ENCODE measurements around the gene FMNL1.

Gene FMNL1

DNA sequence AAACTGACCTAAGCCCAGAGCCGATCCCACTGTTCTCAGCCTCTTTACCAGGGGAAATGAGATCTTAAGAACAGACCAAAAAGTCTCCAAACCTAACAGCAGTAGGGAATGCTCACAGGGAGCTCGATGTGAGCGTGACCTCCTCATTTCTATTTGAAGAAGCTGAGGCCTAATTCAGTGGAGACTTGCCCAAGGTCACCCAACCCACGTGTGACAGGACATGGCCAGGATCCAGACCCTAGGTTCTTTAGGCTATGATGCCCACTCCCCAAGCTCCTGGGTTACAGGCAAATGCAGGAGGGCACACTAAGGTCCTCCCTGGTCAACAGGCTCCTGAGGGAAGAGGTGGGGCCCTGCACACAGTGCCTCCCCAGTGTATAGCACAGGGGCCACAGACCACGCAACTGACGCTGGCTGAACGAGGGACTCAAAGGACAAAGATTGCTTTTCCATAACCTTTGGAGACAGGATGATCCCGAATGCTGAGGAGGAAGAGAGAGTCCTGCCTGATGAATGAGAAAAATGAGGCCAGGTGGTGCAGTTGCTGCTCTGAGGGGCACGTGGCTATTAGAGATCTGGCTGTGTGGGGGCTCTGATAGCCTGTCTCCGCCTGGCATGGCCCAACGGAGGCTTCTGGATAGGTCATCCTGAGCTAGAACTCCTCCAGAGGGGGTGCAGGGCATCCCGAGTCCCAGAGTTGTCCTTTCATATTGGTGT is 71.2 kb downstream of the FMNL1 start:
- Histone ChIP-seq H3K27me3 (replicated peaks; ENCODE audit: control insufficient read depth, insufficient read depth, low read length) (no peaks in the 10 kb centered on the region), H3K4me3 (replicated peaks; ENCODE audit: low read depth, low read length) (no peak overlapping the region), H3K36me3 (ENCODE audit: control insufficient read depth, insufficient read depth, low read length) (peaks cover 25% of the 10 kb centered on the region)
- TF ChIP-seq, protein P1, sequence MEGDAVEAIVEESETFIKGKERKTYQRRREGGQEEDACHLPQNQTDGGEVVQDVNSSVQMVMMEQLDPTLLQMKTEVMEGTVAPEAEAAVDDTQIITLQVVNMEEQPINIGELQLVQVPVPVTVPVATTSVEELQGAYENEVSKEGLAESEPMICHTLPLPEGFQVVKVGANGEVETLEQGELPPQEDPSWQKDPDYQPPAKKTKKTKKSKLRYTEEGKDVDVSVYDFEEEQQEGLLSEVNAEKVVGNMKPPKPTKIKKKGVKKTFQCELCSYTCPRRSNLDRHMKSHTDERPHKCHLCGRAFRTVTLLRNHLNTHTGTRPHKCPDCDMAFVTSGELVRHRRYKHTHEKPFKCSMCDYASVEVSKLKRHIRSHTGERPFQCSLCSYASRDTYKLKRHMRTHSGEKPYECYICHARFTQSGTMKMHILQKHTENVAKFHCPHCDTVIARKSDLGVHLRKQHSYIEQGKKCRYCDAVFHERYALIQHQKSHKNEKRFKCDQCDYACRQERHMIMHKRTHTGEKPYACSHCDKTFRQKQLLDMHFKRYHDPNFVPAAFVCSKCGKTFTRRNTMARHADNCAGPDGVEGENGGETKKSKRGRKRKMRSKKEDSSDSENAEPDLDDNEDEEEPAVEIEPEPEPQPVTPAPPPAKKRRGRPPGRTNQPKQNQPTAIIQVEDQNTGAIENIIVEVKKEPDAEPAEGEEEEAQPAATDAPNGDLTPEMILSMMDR (IDR thresholded peaks at IDR 0.05; ENCODE audit: insufficient read depth, low read length, poor library complexity, severe bottlenecking) = no peak
- DNase-seq (ENCODE audit: extremely low read depth, insufficient read length) = no peak

DNA sequence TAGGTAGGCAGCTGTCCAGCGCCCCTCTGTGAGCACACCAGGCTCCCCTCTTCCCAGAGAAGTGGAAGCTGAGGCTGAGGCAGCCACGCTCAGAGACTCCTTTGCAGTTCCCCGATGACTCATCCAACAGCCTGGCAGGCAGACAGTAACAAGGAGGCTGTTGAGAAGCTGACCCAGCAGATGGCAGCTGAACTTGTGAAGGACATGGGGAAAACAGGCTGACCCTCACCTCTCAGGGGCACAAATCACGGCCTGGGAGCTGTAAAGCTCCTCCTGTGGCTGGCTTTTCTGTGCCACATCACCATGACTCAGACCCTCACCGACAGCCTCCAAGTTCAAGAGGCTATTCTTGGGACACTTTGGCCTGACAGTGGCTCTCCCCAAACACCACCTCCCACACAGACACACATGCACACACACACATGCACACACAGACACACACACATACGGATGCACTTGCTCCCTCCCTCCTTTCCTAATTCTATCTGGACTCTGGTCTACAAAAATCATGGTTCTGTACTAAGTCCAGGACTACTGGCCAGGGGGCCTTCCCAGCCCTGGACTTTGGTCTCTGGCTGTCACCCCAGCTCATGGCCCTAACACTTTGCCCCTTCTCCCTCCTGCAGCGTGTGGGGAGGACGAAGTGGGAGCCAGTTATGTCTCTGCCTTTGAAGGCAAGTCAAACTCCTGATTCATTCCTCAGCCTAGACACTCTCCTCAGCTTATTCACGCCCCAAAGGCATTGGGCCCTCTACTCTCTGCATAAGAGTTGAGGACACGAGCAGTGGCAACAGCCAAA is 71.9 kb downstream of the FMNL1 start:
- no peaks in the 10 kb centered on the region for H3K27me3 ChIP-seq (replicated peaks; ENCODE audit: control insufficient read depth, insufficient read depth, low read length)
- DNase-seq (ENCODE audit: extremely low read depth, insufficient read length) = no peak
- no peak overlapping the region for H3K4me3 ChIP-seq (replicated peaks; ENCODE audit: low read depth, low read length)
- peaks cover 21% of the 10 kb centered on the region for H3K36me3 ChIP-seq (ENCODE audit: control insufficient read depth, insufficient read depth, low read length)
- TF ChIP-seq, protein P1 (IDR thresholded peaks at IDR 0.05; ENCODE audit: insufficient read depth, low read length, poor library complexity, severe bottlenecking) = peak; percentile 7

DNA sequence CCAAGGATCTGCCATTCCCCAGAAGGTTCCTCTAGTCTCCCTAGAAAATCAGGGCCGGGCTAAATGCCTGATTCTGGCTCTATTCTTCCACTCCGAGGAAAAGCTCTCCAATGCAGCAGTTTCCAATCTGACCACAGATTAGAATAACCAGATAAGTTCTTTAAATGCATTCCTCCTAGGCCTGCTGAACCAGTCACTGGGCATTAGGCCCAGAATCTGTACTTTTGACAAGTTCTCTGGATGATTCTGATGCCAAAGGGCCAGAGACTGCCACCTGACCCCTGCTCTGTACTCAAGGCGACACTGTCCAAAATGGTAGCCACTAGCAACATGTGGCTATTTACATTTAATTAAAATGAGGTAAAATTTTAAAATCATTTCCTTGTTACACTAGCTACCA is 72.8 kb downstream of the FMNL1 start:
- H3K27me3 ChIP-seq (replicated peaks; ENCODE audit: control insufficient read depth, insufficient read depth, low read length) = no peaks in the 10 kb centered on the region
- no peak for DNase-seq (ENCODE audit: extremely low read depth, insufficient read length)
- no peak overlapping the region for H3K4me3 ChIP-seq (replicated peaks; ENCODE audit: low read depth, low read length)
- TF ChIP-seq, protein P1 (IDR thresholded peaks at IDR 0.05; ENCODE audit: insufficient read depth, low read length, poor library complexity, severe bottlenecking) = no peak
- peaks cover 15% of the 10 kb centered on the region for H3K36me3 ChIP-seq (ENCODE audit: control insufficient read depth, insufficient read depth, low read length)

DNA sequence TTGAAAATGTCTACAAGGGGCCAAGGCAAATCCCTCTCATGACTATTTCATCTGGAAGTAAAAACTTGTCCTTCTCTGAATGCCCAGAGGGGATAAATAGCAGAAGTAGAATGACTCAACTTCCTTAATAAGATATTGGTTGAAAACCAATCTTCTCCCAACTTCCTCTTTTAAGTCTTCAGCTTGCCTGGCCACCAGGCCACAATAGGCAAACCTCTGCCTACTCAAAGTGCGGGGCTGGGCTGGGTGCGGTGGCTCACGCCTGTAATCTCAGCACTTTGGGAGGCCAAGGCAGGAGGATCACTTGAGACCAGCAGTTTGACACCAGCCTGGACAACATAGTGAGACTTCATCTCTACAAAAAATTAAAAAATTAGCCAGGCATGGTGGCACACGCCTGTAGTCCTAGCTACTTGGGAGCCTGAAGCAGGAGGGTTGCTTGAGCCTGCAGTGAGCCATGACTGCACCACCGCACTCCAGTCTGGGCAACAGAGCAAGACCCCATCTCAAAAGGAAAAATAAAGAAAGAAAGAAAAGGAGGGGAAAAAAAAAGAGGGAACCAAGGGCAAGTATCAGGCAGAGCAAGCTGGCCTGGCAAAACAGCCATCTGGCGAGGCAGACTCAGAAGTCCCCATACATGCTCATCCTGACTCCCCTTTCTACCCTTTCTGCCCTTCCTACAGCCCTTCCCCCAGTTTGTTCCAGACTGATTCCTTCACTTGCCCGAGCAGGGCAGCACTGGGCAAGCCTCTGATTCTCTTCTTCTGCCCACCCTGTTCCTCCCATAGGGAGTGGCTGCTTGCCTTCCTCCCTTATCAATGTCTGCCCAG is 74.5 kb downstream of the FMNL1 start:
- Histone ChIP-seq H3K36me3 (ENCODE audit: control insufficient read depth, insufficient read depth, low read length) (peaks cover 5% of the 10 kb centered on the region), H3K4me3 (replicated peaks; ENCODE audit: low read depth, low read length) (no peak overlapping the region; the same call in 1 of the 2 replicates), H3K27me3 (replicated peaks; ENCODE audit: control insufficient read depth, insufficient read depth, low read length) (no peaks in the 10 kb centered on the region)
- DNase-seq (ENCODE audit: extremely low read depth, insufficient read length) = peak; percentile 74
- TF ChIP-seq, protein P1 (IDR thresholded peaks at IDR 0.05; ENCODE audit: insufficient read depth, low read length, poor library complexity, severe bottlenecking) = no peak

DNA sequence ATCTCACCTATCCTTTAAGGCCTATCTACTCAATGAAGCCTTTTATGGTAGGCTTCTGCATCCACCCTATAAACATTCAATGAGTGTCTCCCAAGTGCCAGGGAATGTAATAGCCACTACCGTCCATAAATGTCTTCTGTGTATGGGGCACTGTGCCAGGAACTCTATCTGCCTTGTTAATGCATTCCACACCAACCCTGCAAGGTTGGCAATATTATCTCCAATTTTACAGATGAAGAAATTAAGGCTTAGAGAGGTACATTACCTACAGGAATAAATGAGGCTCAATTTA is 75.1 kb downstream of the FMNL1 start:
- no peak for DNase-seq (ENCODE audit: extremely low read depth, insufficient read length)
- TF ChIP-seq, protein P1 (IDR thresholded peaks at IDR 0.05; ENCODE audit: insufficient read depth, low read length, poor library complexity, severe bottlenecking) = no peak
- Histone ChIP-seq H3K4me3 (replicated peaks; ENCODE audit: low read depth, low read length) (no peak overlapping the region), H3K36me3 (ENCODE audit: control insufficient read depth, insufficient read depth, low read length) (peaks cover 5% of the 10 kb centered on the region), H3K27me3 (replicated peaks; ENCODE audit: control insufficient read depth, insufficient read depth, low read length) (no peaks in the 10 kb centered on the region)
